Colon (tissue), 2 donors: ENCODE results near the gene ZNF148.
"Not testable (repeated sequence)": the region's sequence is repeated elsewhere in the genome, so short reads cannot be mapped to it uniquely, and the experiment has no call there.

Experiments used
- FAIRE-seq: peaks from 2 replicates; lab custom pipeline; 2012; peaks lifted over from hg19 to GRCh38; lab: Jason Lieb, UNC
- donor health status: control.
- donor health status: control.

The ZNF148 gene, protein sequence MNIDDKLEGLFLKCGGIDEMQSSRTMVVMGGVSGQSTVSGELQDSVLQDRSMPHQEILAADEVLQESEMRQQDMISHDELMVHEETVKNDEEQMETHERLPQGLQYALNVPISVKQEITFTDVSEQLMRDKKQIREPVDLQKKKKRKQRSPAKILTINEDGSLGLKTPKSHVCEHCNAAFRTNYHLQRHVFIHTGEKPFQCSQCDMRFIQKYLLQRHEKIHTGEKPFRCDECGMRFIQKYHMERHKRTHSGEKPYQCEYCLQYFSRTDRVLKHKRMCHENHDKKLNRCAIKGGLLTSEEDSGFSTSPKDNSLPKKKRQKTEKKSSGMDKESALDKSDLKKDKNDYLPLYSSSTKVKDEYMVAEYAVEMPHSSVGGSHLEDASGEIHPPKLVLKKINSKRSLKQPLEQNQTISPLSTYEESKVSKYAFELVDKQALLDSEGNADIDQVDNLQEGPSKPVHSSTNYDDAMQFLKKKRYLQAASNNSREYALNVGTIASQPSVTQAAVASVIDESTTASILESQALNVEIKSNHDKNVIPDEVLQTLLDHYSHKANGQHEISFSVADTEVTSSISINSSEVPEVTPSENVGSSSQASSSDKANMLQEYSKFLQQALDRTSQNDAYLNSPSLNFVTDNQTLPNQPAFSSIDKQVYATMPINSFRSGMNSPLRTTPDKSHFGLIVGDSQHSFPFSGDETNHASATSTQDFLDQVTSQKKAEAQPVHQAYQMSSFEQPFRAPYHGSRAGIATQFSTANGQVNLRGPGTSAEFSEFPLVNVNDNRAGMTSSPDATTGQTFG

DNA sequence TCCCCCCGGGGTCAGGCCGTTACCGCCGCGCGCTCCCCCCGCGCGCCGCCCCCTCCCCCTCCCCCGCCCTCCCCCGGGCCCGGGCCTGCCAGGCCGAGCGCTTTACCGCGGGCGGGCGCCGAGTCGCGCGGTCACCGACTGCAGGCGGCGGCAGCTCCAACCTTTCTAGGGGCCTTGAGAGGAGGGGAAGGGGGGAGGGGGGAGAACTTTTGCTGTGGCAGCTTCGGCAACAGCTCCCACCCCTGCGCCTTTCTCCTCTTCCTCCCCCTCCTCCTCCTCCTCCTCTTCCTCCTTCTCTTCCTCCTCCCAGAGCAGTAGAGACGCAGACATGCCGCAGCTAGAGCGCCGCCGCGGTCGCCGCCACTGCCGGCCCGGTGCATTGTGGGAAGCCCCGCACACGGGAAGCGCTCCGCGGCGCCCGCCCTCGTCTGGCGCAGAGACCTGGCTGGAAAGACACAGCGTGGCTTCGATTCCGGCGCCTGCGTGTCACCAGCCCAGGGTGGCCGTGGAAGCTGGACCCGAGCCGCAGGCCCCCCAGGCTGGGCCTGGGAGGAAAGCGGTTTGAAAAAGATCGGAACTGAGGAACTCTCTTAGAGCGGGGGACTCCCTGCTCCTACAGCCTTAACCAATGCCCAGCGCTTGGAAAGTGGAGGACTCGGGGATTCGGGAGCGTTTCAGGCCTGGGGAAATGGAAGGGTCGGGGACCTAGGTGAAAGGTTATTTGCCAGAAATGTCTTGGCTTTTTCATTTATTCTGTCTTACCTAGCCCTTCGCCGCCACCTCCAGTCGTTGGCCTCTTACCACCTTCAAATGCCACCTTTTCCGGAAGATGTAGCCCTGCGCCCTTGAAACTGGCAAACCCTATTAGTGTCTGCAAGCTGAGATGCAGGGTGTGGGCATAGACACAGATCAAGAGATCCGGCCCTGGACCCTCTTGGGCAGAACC, at the start of gene ZNF148:
ZNF148 (minus strand) TSS at position 330 of the 946 bp plus-strand sequence. CDS start 61,685 bp downstream, outside the sequence.
- FAIRE-seq, result no peak

DNA sequence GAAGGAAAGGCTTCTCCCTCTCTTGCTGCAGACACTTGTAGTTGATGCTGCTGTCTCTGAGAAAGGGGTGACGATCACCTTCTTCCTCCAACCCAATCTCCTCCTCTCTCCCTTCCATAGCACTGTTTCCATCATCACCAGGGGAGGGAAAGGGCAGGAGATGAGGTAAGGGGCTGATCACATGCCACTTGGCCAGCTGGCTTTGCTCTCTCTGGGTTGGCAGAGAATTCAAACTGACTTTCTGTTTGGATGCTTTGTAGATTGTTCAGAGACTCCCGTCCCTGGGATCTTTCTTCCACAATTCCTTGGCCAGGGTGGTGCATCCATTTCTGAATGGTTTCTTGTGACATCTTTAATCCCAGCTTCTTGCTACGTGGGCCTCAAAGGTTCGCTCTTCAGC, 43.2 kb upstream of the ZNF148 start:
- FAIRE-seq, result no peak

DNA sequence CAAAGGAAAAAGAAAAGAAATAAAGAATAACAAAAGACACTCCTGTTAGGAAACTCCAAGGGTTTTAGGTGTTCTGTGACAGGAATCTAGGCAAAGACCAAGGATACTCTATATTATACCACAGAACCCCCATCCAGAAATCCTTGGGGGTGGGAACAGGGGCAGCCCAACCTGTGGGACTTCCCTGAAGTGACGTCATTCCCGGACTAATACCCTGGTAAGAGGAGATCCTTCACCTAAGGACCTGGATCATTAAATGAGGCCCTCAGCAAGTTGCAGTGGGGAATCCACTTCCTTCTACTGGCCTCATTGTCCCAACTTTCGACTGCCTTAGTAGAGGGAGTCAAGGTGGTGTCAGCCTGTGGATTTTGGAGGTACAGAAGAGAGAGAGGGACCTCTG, 41.1 kb upstream of the ZNF148 start:
- FAIRE-seq, result no peak

DNA sequence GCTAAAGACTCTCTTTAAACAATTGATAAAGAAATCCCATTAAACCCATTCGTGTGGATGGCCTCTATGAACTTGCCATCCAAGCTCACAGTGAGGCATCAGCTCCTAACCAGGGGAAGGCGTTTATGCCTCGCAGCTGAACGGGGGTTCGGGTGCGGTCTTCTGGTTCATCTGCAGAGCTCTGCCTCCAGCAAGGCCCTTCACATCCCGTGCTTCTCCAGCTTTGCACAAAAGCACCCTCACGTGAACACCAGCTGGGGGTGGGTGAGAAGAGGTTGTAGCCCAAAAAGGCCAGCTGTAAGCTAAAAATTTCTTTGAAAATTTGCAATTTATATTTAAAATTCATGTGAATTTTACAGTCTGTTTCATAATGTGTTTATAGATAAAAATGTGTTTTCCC, 39.5 kb upstream of the ZNF148 start:
- no peak for FAIRE-seq

DNA sequence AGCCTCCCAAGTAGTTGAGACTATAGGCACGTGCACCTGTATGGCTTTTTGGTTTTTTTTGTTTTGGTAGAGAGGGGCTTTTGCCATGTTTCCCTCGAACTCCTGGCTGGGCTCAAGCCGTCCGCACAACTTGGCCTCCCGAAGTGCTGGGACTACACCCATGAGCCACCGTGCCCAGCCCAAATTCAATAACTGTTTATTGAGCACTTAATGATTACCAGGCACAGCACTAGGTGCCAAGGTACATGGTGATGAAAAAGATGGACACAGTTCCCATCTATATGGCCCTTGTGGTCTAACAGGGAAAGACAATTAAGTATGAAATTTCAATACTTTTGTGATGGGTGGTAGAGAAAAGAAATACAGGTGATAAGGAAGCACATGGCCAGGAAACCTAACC, 35.8 kb upstream of the ZNF148 start:
- FAIRE-seq, result no peak

DNA sequence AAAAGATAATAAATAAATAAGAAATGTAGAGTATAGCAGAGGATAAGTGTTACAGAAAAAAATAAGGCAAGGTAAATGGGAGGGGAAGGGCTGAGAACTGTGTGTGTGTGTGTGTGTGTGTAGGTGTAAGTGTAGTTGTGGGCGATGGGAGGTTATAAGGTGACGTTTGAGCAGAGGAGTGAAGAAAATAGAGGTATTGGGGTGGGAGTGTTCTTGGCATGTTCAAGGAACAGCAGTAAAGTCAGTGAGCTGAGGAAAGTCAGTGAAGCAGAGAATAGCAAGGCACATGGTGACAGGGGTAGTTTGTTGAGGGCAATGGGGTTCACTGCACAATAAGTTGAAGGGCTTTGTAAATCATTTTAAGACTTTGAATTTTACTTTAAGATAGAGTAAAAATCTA, 30.9 kb upstream of the ZNF148 start:
- no peak for FAIRE-seq

DNA sequence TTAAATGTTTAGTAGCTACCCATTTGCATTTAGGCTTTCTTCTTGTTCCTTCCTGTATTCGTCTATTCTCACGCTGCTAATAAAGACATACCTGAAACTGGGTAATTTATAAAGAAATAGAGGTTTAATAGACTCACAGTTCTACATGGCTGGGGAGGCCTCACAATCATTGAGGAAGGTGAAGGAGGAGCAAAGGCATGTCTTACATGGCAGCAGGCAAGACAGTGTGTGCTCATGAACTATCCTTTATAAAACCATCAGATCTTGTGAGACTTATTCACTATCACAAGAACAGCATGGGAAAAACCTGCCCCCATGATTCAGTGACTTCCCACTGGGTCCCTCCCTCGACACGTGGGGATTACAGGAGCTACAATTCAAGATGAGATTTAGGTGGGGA, 30.4 kb upstream of the ZNF148 start:
- not testable (repeated sequence) for FAIRE-seq

DNA sequence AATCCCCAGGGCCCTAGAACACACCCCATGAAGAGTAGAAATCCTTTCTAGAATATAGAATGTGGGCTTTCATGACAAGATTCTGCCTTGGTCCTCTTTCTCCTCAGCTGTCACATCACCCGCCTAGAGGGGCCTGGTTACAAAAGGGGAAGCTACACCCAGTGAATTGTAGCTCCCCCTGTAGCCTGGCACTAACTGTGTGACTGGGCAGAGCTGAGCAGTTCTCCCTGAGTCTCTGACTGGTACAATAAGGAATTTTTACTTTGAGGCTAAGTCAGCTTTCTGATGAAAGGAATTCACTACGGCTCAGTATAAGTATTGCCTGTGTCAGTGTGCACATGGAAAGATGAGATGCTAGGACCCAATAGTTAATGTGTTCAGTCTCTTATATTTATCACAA, 28.7 kb upstream of the ZNF148 start:
- FAIRE-seq, result no peak

DNA sequence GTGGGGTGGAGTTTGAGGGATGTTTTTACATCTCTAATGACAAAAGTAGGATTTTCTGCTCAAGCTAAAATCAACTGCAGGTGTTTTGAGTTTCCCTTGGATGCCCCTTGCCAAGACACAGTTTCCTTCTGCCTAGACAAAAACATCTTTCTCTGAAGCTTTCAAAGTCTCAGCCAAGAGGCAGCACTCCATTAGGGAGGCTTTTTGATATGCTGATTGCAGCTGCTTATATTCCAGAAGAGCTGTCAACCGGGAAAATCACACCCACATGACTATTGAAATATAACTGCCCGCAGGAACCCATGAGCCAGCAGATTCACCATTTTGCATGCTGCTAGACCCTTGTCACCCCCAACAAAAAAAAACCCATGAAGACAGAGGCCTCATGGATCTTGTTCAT, 27.5 kb upstream of the ZNF148 start:
- FAIRE-seq, result no peak

DNA sequence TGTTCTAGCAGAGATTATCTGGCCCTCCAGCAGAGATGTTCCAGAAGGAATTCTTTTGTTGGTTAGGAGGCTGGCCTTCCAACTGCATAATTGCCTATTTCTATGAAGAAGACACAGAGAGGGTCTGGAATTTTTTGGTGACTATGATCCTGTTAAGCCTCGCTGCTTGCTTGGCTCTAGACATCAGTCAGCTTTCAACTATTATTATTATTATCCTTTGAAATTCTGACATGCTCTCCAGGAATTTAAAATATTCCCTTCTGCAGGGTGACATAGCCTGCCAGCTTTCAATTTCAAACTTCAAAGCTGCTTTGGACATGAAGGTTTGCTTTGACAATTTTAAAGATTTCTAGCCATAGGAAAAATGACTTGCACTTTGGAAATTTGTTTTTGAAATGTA, 26.3 kb upstream of the ZNF148 start:
- no peak for FAIRE-seq

DNA sequence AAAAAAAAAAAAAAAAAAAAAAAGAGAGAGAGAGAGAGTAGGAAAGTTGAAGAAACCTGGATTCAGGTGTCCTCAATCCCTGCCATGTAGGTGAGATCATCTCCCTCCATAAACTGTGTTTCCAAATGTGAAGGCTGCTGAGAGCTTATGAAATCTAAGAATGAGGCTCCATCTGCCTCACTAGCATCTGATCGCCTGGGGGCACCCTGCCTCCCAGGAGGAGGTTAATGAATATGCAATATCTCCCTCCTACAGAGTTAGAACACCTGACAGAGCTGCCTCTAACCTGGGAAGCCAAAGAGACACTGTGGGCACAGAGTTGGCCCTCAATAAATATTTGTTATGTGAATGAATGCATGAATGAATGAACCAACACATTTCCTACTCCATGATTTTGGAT, 23.8 kb upstream of the ZNF148 start:
- no peak for FAIRE-seq

DNA sequence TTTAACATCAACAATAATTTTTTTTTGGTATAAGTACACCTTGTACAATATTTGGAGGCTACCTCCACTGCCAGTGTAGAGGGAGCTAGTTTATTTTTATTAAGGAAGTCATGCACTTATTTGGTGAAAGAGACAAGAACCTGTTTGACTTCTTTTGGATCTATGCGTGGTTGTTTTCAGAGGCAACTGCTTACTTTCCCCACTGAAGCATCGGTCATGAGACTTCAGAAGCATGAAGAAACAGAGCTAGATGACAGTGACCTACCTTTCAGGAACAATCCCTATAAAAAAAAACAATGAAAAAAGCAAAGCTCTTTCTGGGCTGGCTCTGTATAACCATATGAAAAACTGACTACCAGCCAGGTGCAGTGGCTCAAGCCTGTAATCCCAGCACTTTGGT, 20.0 kb upstream of the ZNF148 start:
- no peak for FAIRE-seq

DNA sequence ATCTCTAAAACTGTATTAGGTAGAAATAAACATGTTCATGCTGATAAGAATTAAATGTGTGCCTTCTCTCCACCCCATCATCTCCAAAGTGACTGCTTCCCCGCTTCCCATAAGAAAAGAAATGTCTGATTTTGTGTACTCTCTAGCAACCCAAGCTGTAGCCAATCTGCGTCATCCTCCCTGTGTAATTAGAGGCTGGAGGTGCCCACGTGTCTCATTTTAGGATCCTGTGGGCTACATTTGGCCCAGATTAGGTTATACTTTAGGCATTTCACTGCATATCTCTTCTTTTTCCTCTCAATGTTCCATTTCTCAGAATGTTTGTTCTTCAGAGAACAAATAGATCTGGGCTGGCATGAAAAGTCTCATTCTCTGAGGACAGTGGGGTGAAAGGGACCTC, 19.3 kb upstream of the ZNF148 start:
- FAIRE-seq, result no peak

DNA sequence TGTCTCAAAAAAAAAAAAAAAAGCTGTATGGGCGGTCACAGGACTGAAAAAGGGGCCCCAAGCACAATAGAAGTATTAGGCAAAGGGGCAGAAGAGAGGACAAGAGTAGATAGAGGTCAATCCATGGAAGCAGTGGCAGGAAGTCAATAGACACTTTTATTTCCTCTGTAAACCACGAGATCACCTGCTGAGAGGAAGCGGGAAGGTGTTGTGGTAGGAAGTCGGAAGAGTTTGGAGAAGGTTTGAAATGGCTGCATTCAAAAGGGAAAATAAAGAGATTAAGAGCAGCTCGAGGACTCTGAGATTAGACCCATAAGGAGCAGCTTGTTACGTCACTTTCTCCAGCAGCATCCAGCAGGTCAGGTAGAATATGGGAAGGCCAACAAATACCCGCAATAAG, 14.2 kb upstream of the ZNF148 start:
- no peak for FAIRE-seq

DNA sequence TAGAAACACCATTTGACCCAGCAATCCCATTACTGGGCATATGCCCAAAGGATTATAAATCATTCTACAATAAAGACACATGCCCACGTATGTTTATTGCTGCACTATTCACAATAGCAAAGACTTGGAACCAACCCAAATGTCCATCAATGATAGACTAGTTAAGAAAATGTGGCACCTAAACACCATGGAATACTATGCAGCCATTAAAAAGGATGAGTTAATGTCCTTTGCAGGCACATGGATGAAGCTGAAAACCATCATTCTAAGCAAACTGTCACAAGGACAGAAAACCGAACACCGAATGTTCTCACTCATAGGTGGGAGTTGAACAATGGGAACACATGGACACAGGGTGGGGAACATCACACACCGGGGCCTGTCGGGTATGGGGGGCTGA, 13.2 kb upstream of the ZNF148 start:
- FAIRE-seq, result not testable (repeated sequence)

DNA sequence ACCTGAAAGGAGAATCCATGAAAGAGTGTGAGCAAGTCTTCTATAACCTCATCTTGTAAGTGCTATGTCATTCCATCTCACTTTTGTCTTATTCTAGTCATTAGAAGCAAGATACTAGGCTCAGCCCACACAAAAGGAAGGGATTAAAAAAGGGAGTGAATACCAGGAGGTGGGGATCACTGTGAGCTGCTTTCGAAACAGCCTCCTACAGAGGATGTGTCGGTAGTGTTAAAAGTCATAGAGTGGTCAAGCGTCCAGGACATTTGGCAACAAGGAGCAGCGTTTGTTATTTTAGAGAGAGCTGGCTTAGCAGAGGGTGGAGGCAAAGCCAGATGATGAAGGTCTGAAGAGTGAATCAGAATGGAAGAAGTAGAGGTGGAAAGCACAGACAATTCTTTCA, 11.7 kb upstream of the ZNF148 start:
- no peak for FAIRE-seq

DNA sequence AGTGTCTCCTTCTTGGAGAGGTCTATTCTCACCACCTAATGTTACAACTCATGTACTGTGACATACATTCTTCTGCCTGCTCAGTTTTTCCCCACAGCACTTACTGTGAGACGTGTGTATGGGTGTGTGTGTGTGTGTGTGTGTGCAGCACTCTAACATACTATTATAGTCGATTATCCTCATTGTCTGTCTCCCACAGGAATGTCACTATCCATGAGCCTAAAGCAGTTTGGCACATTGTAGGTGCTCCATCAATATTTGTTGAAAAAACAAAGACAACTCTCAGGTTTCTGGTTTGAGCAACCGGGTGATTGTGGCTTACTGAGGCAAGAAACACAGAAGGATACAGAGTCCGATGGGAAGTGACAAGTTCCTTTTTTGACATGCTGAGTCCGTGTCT, 8.6 kb upstream of the ZNF148 start:
- no peak for FAIRE-seq

DNA sequence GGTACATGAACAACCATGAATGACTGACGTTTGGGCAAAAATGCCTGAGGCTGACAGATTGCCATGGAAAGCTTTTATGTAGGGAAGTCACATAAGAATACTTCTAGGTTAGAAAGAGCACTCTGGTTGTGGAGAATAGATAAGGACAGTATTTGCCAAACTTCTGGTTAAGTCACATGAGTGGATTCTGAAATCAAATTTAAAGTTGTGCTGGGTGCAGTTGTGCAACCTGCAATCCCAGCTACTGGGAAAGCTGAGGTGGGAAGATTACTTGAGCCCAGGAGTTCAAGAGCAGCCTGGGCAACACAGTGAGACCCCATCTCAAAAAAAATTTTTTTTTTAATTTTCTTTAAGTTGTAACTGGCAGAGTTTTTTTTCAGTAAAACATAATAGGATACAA, 7.2 kb upstream of the ZNF148 start:
- FAIRE-seq, result no peak

DNA sequence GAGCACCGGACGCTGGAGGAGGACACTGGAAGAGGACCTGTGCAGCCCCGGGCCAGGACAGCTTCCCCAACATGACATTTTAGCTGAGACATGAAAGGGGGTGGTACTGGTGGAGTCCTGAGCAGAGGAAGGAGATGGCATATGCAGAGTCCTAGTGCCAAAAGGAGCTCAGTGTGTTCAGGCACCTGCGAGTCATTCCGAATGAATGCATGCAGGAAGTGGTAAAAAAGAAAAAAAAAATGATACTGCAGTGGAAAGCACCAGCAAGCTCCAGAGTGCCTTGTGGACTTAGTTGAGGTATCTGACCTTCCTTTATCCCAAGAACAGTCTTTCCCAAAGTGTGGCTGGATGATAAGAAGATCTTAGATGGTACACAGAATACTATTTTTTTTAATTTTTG, 6.6 kb upstream of the ZNF148 start:
- FAIRE-seq, result no peak

DNA sequence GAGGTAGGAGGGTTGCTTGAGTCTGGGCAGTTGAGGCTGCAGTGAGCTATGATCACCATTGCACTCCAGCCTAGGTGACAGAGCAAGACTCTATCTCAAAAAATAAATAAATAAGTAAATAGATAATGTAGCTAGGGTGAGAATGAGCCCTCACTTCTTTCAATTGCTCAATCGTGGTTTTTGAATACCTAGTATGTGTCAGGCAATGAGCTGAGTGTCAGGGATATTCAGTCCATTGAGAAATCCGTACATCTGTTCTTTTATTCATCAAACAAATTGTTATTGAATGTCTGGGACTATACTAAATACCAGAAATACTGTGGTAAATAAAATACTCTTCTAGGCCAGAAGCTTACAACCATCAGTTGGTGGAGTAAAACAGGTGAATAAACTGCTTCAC, 6.2 kb upstream of the ZNF148 start:
- FAIRE-seq, result no peak

DNA sequence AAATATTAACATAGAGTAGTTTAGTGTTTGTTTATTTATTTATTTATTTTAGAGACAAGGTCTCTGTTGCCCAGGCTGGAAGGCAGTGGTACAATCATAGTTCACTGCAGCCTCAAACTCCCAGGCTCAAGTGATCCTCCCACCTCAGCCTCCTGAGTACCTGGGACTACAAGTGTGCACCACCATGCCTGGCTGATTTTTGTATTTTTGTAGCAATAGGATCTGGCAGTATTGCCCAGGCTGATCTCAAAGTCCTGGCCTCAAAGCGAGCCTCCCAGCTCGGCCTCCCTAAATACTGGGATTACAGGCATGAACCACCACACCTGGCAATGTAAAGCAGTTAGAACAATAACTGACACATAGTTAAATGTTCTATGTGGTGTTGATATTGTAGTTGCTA, 4.4 kb upstream of the ZNF148 start:
- no peak for FAIRE-seq

DNA sequence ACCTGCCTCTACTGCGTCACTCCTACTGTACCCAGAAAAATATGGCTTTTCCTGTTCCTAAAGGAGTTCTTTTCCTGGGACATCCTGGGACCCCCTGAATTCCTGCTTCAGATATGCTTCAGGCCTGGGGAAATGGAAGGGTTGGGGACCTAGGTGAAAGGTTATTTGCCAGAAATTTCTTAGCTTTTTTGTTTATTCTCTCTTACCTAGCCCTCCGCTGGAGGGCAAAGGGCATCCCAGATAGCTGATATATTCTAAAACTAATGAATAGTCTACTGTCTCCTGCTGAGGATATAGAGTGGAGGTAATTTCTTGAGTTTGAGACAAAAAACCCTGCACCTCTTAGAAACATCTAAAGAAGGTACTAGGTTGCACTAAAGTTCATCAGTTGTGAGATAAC, 3.6 kb upstream of the ZNF148 start:
- no peak for FAIRE-seq
